DND-41 (cell line): Measurements from ENCODE around the gene AHRR.

Experiments
- ATAC-seq: fragments of 200-7000 bp; cut with Tn5 transposase; 3 replicates; pipeline ENCODE4 v1.9.1; 2021; ENCODE audit warnings: low read depth; ENCODE audit not compliant: insufficient read depth
- DNase-seq: peaks from one replicate; pipeline ENCODE4 v3.0.0-alpha.2; 2020
- H2AFZ ChIP-seq: 2 replicates; pipeline ENCODE4 v1.6.0; 2012; ENCODE audit warnings: low read depth, low read length
- H3K27ac ChIP-seq: 2 replicates; pipeline ENCODE4 v1.5.1; 2012; ENCODE audit warnings: low read length, inconsistent platforms
- H3K27me3 ChIP-seq: fragments of 200-600 bp; sonication (generic); 2 replicates; pipeline ENCODE4 v1.6.0; 2012; ENCODE audit warnings: low read length, mild to moderate bottlenecking, inconsistent platforms; ENCODE audit not compliant: insufficient read depth, poor library complexity
- H3K36me3 ChIP-seq: 2 replicates; pipeline ENCODE4 v1.5.1; 2012; ENCODE audit warnings: low read length, inconsistent platforms; ENCODE audit not compliant: insufficient read depth
- H3K4me1 ChIP-seq: 2 replicates; pipeline ENCODE4 v1.5.1; 2012; ENCODE audit warnings: mild to moderate bottlenecking, low read length; ENCODE audit not compliant: insufficient read depth
- H3K4me2 ChIP-seq: 2 replicates; pipeline ENCODE4 v1.6.0; 2012; ENCODE audit warnings: mild to moderate bottlenecking, moderate library complexity, low read length, inconsistent platforms; ENCODE audit not compliant: insufficient read depth
- H3K4me3 ChIP-seq, 2 experiments: fragments of 200-600 bp in 1 of 2; shearing (Covaris generic) in 1 of 2; 2 replicates each; pipeline ENCODE4 v1.5.1; 2012 to 2016; ENCODE audit warnings: inconsistent platforms in 2 of 2, low read length in 2 of 2, mild to moderate bottlenecking in 2 of 2, low read depth in 1 of 2, moderate library complexity in 1 of 2
- H3K79me2 ChIP-seq: 2 replicates; pipeline ENCODE4 v1.6.0; 2012; ENCODE audit warnings: low read length, inconsistent platforms; ENCODE audit not compliant: insufficient read depth
- H3K9ac ChIP-seq: 2 replicates; pipeline ENCODE4 v1.6.0; 2012; ENCODE audit warnings: low read depth, mild to moderate bottlenecking, inconsistent platforms, low read length, moderate library complexity
- H3K9me3 ChIP-seq: 2 replicates; pipeline ENCODE4 v1.5.1; 2012; ENCODE audit warnings: low read length, moderate library complexity, mild to moderate bottlenecking, inconsistent platforms; ENCODE audit not compliant: insufficient read depth, severe bottlenecking
- H4K20me1 ChIP-seq: 2 replicates; pipeline ENCODE4 v1.6.0; 2012; ENCODE audit warnings: low read length; ENCODE audit not compliant: insufficient read depth
- EZH2 ChIP-seq: IDR thresholded peaks from 3 replicates; pipeline ENCODE4 v1.6.1; 2012; ENCODE audit warnings: borderline replicate concordance, low read depth, mild to moderate bottlenecking, moderate library complexity, low read length, inconsistent platforms; ENCODE audit not compliant: severe bottlenecking
- TF ChIP-seq, protein P1 (sequence below): IDR thresholded peaks from 2 replicates; pipeline ENCODE4 v1.5.1; 2012; ENCODE audit warnings: borderline replicate concordance, low read length, moderate library complexity, mild to moderate bottlenecking; ENCODE audit not compliant: poor library complexity, severe bottlenecking; ENCODE audit errors: extremely low read depth

AHRR gene

DNA sequence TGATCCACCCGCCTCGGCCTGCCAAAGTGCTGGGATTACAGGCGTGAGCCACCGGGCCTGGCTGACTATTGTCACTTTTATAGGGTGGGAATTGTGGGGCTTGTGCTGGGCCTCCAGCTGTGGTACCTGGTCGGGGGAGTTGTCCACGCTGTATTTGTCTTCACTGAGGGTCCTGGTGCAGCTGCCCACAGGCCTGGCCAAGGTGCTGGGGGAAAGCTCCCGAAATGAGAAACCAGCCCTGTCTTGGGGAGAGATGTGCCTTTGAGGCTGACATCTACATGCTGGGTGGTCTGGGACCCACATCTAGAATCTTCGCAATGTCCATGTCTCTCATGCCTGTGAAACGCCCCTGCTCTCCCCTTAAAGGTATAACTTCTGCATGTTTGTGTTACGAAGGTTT lies 124.1 kb downstream of the AHRR start:
- Histone ChIP-seq H3K4me2 (0 out of 2 replicates have a peak overlapping the region, but pooled peaks have one; percentile 3), H3K79me2 (peaks cover 48% of the 10 kb centered on the region), H3K4me1 (peaks cover 34% of the 10 kb centered on the region), H3K36me3 (peaks cover 51% of the 10 kb centered on the region), H2AFZ (no peak overlapping the region), H4K20me1 (peaks cover 20% of the 10 kb centered on the region), H3K9ac (no peak overlapping the region), H3K27ac (no peak overlapping the region), H3K27me3 (no peaks in the 10 kb centered on the region), H3K9me3 (no peaks in the 10 kb centered on the region), H3K4me3 (no peak overlapping the region)
- ATAC-seq, result no peak
- DNase-seq, result no peak
- no peak for TF ChIP-seq EZH2
- TF ChIP-seq, protein P1, sequence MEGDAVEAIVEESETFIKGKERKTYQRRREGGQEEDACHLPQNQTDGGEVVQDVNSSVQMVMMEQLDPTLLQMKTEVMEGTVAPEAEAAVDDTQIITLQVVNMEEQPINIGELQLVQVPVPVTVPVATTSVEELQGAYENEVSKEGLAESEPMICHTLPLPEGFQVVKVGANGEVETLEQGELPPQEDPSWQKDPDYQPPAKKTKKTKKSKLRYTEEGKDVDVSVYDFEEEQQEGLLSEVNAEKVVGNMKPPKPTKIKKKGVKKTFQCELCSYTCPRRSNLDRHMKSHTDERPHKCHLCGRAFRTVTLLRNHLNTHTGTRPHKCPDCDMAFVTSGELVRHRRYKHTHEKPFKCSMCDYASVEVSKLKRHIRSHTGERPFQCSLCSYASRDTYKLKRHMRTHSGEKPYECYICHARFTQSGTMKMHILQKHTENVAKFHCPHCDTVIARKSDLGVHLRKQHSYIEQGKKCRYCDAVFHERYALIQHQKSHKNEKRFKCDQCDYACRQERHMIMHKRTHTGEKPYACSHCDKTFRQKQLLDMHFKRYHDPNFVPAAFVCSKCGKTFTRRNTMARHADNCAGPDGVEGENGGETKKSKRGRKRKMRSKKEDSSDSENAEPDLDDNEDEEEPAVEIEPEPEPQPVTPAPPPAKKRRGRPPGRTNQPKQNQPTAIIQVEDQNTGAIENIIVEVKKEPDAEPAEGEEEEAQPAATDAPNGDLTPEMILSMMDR, result no peak

DNA sequence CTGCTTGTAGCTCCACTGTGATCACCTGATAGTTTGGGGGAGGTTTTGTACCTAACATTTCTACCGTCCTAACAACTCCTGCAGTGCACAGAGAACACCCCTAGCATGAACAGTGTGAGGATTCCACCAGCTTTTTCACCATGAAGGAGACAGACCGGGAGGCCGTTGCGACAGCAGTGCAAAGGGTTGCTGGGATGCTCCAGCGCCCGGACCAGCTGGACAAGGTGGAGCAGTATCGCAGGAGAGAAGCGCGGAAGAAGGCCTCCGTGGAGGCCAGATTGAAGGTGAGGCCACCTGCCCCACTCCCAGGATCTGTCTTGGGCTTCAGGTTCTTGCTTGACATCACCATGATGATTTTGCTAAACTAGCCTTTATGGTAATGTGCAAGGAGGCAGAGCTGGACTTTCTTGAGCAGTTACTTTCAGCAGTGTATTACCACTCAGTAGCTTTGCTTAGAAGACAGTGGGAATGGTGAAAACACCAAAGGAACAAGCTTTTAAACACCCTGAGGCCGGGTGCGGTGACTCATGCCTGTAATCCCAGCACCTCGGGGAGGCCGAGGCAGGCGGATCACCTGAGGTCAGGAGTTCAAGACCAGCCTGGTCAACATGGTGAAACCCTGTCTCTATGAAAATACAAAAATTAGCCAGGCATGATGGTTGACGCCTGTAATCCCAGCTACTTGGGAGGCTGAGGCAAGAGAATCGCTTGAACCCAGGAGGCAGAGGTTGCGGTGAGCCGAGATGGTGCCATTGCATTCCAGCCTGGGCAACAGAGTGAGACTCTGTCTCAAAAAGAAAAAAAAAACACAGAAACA lies 124.8 kb downstream of the AHRR start:
- Histone ChIP-seq H3K79me2 (peaks cover 48% of the 10 kb centered on the region), H3K4me2 (0 out of 2 replicates have a peak overlapping the region, but pooled peaks have one; percentile 3), H3K36me3 (peaks cover 58% of the 10 kb centered on the region), H3K4me3 (no peak overlapping the region), H3K27ac (no peak overlapping the region), H3K9me3 (peaks cover 2% of the 10 kb centered on the region), H2AFZ (no peak overlapping the region), H3K27me3 (no peaks in the 10 kb centered on the region), H3K9ac (no peak overlapping the region), H3K4me1 (peaks cover 34% of the 10 kb centered on the region), H4K20me1 (peaks cover 20% of the 10 kb centered on the region)
- TF ChIP-seq, protein P1, result no peak
- no peak for TF ChIP-seq EZH2
- no peak for ATAC-seq
- DNase-seq, result no peak

DNA sequence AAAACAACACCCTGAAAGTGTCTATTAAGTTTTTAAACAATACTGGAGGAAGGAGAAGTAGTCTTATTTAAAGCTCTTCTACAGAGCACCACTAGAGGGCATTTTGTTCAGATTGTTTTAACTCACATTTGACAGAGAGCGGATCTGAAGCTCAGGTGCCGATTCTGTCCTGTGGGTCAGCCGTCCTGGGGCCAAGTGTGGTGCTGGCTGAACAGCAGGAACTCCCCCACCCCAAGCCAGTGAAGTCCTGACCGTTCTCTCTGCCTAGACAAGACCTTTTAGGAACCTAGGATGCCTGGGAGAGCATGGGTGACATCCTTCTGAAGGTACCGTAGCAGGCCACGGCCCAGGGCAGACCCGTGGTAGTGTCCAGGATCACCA lies 125.4 kb downstream of the AHRR start:
- H3K9ac ChIP-seq, result no peak overlapping the region
- TF ChIP-seq EZH2, result no peak
- TF ChIP-seq, protein P1, result peak; percentile 70
- peaks cover 64% of the 10 kb centered on the region for H3K36me3 ChIP-seq
- H3K79me2 ChIP-seq, result peaks cover 52% of the 10 kb centered on the region
- H4K20me1 ChIP-seq, result peaks cover 20% of the 10 kb centered on the region
- DNase-seq, result no peak
- H3K27me3 ChIP-seq, result no peaks in the 10 kb centered on the region
- H3K4me1 ChIP-seq, result peaks cover 30% of the 10 kb centered on the region
- H3K4me3 ChIP-seq, result no peak overlapping the region
- H3K27ac ChIP-seq, result no peak overlapping the region
- no peak overlapping the region for H2AFZ ChIP-seq
- no peak for ATAC-seq
- H3K4me2 ChIP-seq, result no peak overlapping the region
- H3K9me3 ChIP-seq, result peaks cover 8% of the 10 kb centered on the region
